ENCODE data around the gene SPG11. TPM values are rescaled to one million over a fixed set of nuclear protein-coding genes. Genes with fewer than 3 reads are reported as not detected.

SPG11 gene
- total and polyA plus RNA-seq, 9 of the 15 experiments (the other 6 are each of a cell fraction or from before 2014, with no cell fraction given), result 23.3 to 71.2 (median 45.6) TPM

- TF ChIP-seq HINFP (tag; conservative IDR thresholded peaks at IDR 0.05; ENCODE audit: low read depth), result no peak
- TF ChIP-seq THRA (IDR thresholded peaks at IDR 0.05), result no peak
- no peak for TF ChIP-seq ZNF3 (CRISPR knock-in tag; IDR thresholded peaks at IDR 0.05)
- no peak for TF ChIP-seq BMI1 (IDR thresholded peaks at IDR 0.05; ENCODE audit: low read length)
- no peak for TF ChIP-seq ZNF561 (CRISPR knock-in tag; conservative IDR thresholded peaks at IDR 0.05)
- TF ChIP-seq THRB (CRISPR knock-in tag; conservative IDR thresholded peaks at IDR 0.05), result no peak
- TF ChIP-seq ZC3H4 (CRISPR knock-in tag; IDR thresholded peaks at IDR 0.05; ENCODE audit: borderline replicate concordance), result no peak
- no peak for TF ChIP-seq ZBTB12 (CRISPR knock-in tag; IDR thresholded peaks at IDR 0.05)
- TF ChIP-seq TBL1XR1 (IDR thresholded peaks at IDR 0.05; ENCODE audit: low read length in 2 of 2), result no peak
- TF ChIP-seq IRF2 (CRISPR knock-in tag; IDR thresholded peaks at IDR 0.05), result no peak
- no peak for TF ChIP-seq ZNF445 (CRISPR knock-in tag; IDR thresholded peaks at IDR 0.05; ENCODE audit: low read depth)
- no peak for TF ChIP-seq ILK (tag; IDR thresholded peaks at IDR 0.05; ENCODE audit: borderline replicate concordance, low read depth)
- TF ChIP-seq ZNF609 (CRISPR knock-in tag; IDR thresholded peaks at IDR 0.05; ENCODE audit: borderline replicate concordance), result no peak
- no peak for TF ChIP-seq PHF20 (IDR thresholded peaks at IDR 0.05; ENCODE audit: partially characterized antibody)
- no peak for TF ChIP-seq ZNF431 (CRISPR knock-in tag; IDR thresholded peaks at IDR 0.05)
- no peak for TF ChIP-seq PHF21A (IDR thresholded peaks at IDR 0.05; ENCODE audit: borderline replicate concordance, low read depth)
- 0 out of 4 replicates have a peak, but pooled peaks of 1 of the 2 experiments have one; percentile 51 for TF ChIP-seq TEAD1 (CRISPR knock-in tag; IDR thresholded peaks at IDR 0.05)
Observed at GRCh38 chr15:44536302-44536961, 127.0 kb downstream of the SPG11 start (continued).

All from K562 (cell line).